Suprapubic skin (tissue), 3 donors: ENCODE measurements around the gene EPHA1.

Source experiments
- CTCF ChIP-seq, 2 donors: fragments of 200-600 bp in 1 of 2; fragments of 450-650 bp in 1 of 2; sonication (generic) in 1 of 2; IDR thresholded peaks; one replicate each; pipeline ENCODE4 v1.5.1; 2016 to 2019; ENCODE audit warnings: antibody characterized with exemption in 2 of 2, mild to moderate bottlenecking in 1 of 2, moderate library complexity in 1 of 2
- EP300 ChIP-seq: sonication (generic); formaldehyde crosslinking; IDR thresholded peaks from one replicate; pipeline ENCODE4 v1.6.1; 2017; ENCODE audit warnings: antibody characterized with exemption
- POLR2A ChIP-seq, 2 donors: fragments of 450-650 bp; IDR thresholded peaks; one replicate each; pipeline ENCODE4 v1.6.1; 2017; ENCODE audit warnings: antibody characterized with exemption in 2 of 2, mild to moderate bottlenecking in 2 of 2, moderate library complexity in 2 of 2

- TF ChIP-seq CTCF (IDR thresholded peaks at IDR 0.05) (no peak), POLR2A (IDR thresholded peaks at IDR 0.05) (no peak), EP300 (no peak)
Observed at GRCh38 chr7:143351060-143351459, 57.6 kb downstream of the EPHA1 start.
